IMR-90 (cell line): ENCODE data around the gene APOC4. TPM values are rescaled to one million over a fixed set of nuclear protein-coding genes. Genes with fewer than 3 reads are reported as not detected.

ENCODE experiments used
- ATAC-seq: fragments of 200-7000 bp; cut with Tn5 transposase; 2 replicates; pipeline ENCODE4 v1.9.1; 2020; ENCODE audit warnings: low read depth, mild to moderate bottlenecking, moderate library complexity
- BruUV-seq: library from RNA; stranded (reverse); fragments of 400-500 nt; replicated peaks from 2 replicates; lab custom pipeline; 2021; lab: Mats Ljungman, UMichigan
- CTCF ChIA-PET: fragments of 300-600 bp; formaldehyde crosslinking; extraction: SDS; loops from one replicate; lab custom pipeline; 2021; ENCODE audit warnings: antibody characterized with exemption; lab: Yijun Ruan, JAX
- POLR2A ChIA-PET: fragments of 300-600 bp; sonication (Branson Sonifier 250); formaldehyde crosslinking; loops from one replicate; lab custom pipeline; 2022; ENCODE audit warnings: antibody characterized with exemption; ENCODE audit not compliant: unreplicated experiment; lab: Charles Lee
- DNase-seq: peaks from one replicate; pipeline ENCODE4 v3.0.0; 2013
- H2AFZ ChIP-seq: replicated peaks from 2 replicates; pipeline ENCODE3; 2013; ENCODE audit warnings: low read length, mild to moderate bottlenecking; ENCODE audit not compliant: poor library complexity
- H2AK5ac ChIP-seq: 2 replicates; pipeline ENCODE4 v1.6.1; 2013; ENCODE audit warnings: low read depth, low read length, inconsistent platforms
- H2AK9ac ChIP-seq: replicated peaks from 2 replicates; pipeline ENCODE3; 2013; ENCODE audit warnings: mild to moderate bottlenecking, low read depth, low read length, moderate library complexity; ENCODE audit not compliant: poor library complexity
- H2BK120ac ChIP-seq: 2 replicates; pipeline ENCODE4 v1.6.1; 2013; ENCODE audit warnings: low read depth, low read length, inconsistent platforms
- H2BK15ac ChIP-seq: 3 replicates; pipeline ENCODE4 v1.6.1; 2013; ENCODE audit warnings: low read depth, low read length, inconsistent platforms
- H2BK20ac ChIP-seq: 2 replicates; pipeline ENCODE4 v1.6.1; 2013; ENCODE audit warnings: low read depth, mild to moderate bottlenecking, inconsistent platforms, low read length, moderate library complexity
- H2BK5ac ChIP-seq: 2 replicates; pipeline ENCODE4 v1.6.1; 2013; ENCODE audit warnings: mild to moderate bottlenecking, low read depth, low read length, inconsistent platforms; ENCODE audit not compliant: poor library complexity, severe bottlenecking
- H3K14ac ChIP-seq: replicated peaks from 2 replicates; pipeline ENCODE4 v1.6.1; 2013; ENCODE audit warnings: low read depth, low read length, inconsistent platforms
- H3K18ac ChIP-seq: 2 replicates; pipeline ENCODE4 v1.6.1; 2013; ENCODE audit warnings: low read depth, low read length, control low read depth
- H3K23ac ChIP-seq: 2 replicates; pipeline ENCODE4 v1.6.1; 2013; ENCODE audit warnings: low read depth, low read length, inconsistent platforms
- H3K27ac ChIP-seq: 2 replicates; pipeline ENCODE4 v1.5.1; 2013; ENCODE audit warnings: mild to moderate bottlenecking, control low read depth, low read length; ENCODE audit not compliant: insufficient read depth
- H3K27me3 ChIP-seq: 2 replicates; pipeline ENCODE4 v1.6.1; 2013; ENCODE audit warnings: low read length; ENCODE audit not compliant: control insufficient read depth, insufficient read depth
- H3K36me3 ChIP-seq: 2 replicates; pipeline ENCODE4 v1.6.1; 2013; ENCODE audit warnings: low read length, mixed read lengths; ENCODE audit not compliant: control insufficient read depth, insufficient read depth
- H3K4ac ChIP-seq: 2 replicates; pipeline ENCODE4 v1.6.1; 2013; ENCODE audit warnings: low read depth, low read length, inconsistent platforms
- H3K4me1 ChIP-seq: 2 replicates; pipeline ENCODE4 v1.6.1; 2013; ENCODE audit warnings: low read length, mixed read lengths; ENCODE audit not compliant: control insufficient read depth, insufficient read depth
- H3K4me2 ChIP-seq: 2 replicates; pipeline ENCODE4 v1.6.1; 2013; ENCODE audit warnings: low read depth, mild to moderate bottlenecking, control low read depth, low read length, moderate library complexity
- H3K4me3 ChIP-seq: 2 replicates; pipeline ENCODE4 v1.5.1; 2013; ENCODE audit warnings: low read depth, mild to moderate bottlenecking, control low read depth, low read length, moderate library complexity; ENCODE audit not compliant: insufficient read depth
- H3K56ac ChIP-seq: 2 replicates; pipeline ENCODE4 v1.6.1; 2013; ENCODE audit warnings: low read length, inconsistent platforms; ENCODE audit not compliant: insufficient read depth; ENCODE audit errors: extremely low read depth
- H3K79me1 ChIP-seq, 2 experiments: 2 replicates each; pipeline ENCODE4 v1.6.1; 2013; ENCODE audit warnings: low read length in 2 of 2, inconsistent platforms in 1 of 2, low read depth in 1 of 2
- H3K9ac ChIP-seq: 2 replicates; pipeline ENCODE4 v1.6.1; 2013; ENCODE audit warnings: low read depth, low read length, control low read depth
- H3K9me1 ChIP-seq: 2 replicates; pipeline ENCODE4 v1.6.1; 2013; ENCODE audit warnings: low read length, inconsistent platforms; ENCODE audit not compliant: insufficient read depth
- H3K9me3 ChIP-seq: 2 replicates; pipeline ENCODE4 v1.6.1; 2013; ENCODE audit warnings: low read length; ENCODE audit not compliant: control insufficient read depth, insufficient read depth
- H4K20me1 ChIP-seq: 2 replicates; pipeline ENCODE4 v1.6.1; 2013; ENCODE audit warnings: low read length, inconsistent platforms; ENCODE audit not compliant: insufficient read depth
- H4K5ac ChIP-seq: 2 replicates; pipeline ENCODE4 v1.6.1; 2013; ENCODE audit warnings: mild to moderate bottlenecking, low read depth, low read length, control low read depth
- H4K8ac ChIP-seq, 2 experiments: 2 replicates each; pipeline ENCODE4 v1.6.1; 2013; ENCODE audit warnings: low read depth in 2 of 2, low read length in 2 of 2, control low read depth in 1 of 2, inconsistent platforms in 1 of 2
- H4K91ac ChIP-seq: 2 replicates; pipeline ENCODE4 v1.6.1; 2013; ENCODE audit warnings: low read depth, low read length, inconsistent platforms; ENCODE audit not compliant: insufficient read depth
- BHLHE40 ChIP-seq: fragments of 150-350 bp; IDR thresholded peaks from 2 replicates; pipeline ENCODE4 v1.6.1; 2016; ENCODE audit warnings: mild to moderate bottlenecking, low read depth, low read length
- CTCF ChIP-seq: conservative IDR thresholded peaks from 2 replicates; pipeline ENCODE4 v1.5.1; 2012; ENCODE audit warnings: mild to moderate bottlenecking, low read depth, low read length, improper control_type of control experiment
- FOS ChIP-seq: fragments of 150-350 bp; IDR thresholded peaks from 2 replicates; pipeline ENCODE4 v1.6.1; 2016; ENCODE audit warnings: low read depth, low read length
- MAZ ChIP-seq: IDR thresholded peaks from 2 replicates; pipeline ENCODE4 v1.6.1; 2012; ENCODE audit warnings: low read depth, mild to moderate bottlenecking, low read length, improper control_type of control experiment, moderate library complexity, borderline replicate concordance
- RAD21 ChIP-seq: IDR thresholded peaks from 2 replicates; pipeline ENCODE4 v1.6.1; 2012; ENCODE audit warnings: low read length, improper control_type of control experiment
- SMC3 ChIP-seq: fragments of 150-350 bp; IDR thresholded peaks from 2 replicates; pipeline ENCODE4 v1.6.1; 2016; ENCODE audit warnings: low read depth, mild to moderate bottlenecking, antibody characterized with exemption, low read length, moderate library complexity
- USF2 ChIP-seq: fragments of 150-350 bp; IDR thresholded peaks from 2 replicates; pipeline ENCODE4 v1.6.1; 2017; ENCODE audit warnings: mild to moderate bottlenecking, antibody characterized with exemption, low read length, low read depth
- WGBS, 2 experiments: methylation state at CpG; one replicate each; pipeline versions ENCODE4 v1.1.5 to v1.1.7; 2013; ENCODE audit warnings: missing lambda C conversion rate in 2 of 2; ENCODE audit not compliant: insufficient read length in 1 of 2; ENCODE audit errors: extremely low coverage in 2 of 2; 5-methylcytosine and 5-hydroxymethylcytosine counted together
- dilution Hi-C: fragments of 300-500 bp; cut with HindIII; formaldehyde crosslinking; loops from one replicate; pipeline ENCODE4 v1.14.3; 2018; ENCODE audit warnings: low sequenced_read_pairs; ENCODE audit not compliant: unreplicated experiment
- in situ Hi-C: fragments of 300-500 bp; cut with MboI; formaldehyde crosslinking; loops from 3 replicates; pipeline ENCODE4 v1.14.3; 2019; ENCODE audit warnings: low sequenced_read_pairs, inconsistent platforms, mixed read lengths
- intact Hi-C: fragments of 100-400 bp; cut with micrococcal nuclease; formaldehyde crosslinking; loops from 2 replicates; pipeline ENCODE4 v1.10.0; 2022
- polyA plus RNA-seq, 3 experiments: library from polyadenylated mRNA; depleted of rRNA; stranded (reverse); fragments of >200 nt; gene quantifications; 2 replicates each; pipeline ENCODE4 v1.2.3, GENCODE V29; 2012; ENCODE audit warnings: low replicate concordance in 1 of 3
- total RNA-seq: library from RNA; depleted of rRNA; stranded (reverse); fragments of >200 nt; gene quantifications from 2 replicates; pipeline ENCODE4 v1.2.3, GENCODE V29; 2012

APOC4 gene
- total and polyA plus RNA-seq, 2 of the 4 experiments (the other 2 are of a cell fraction) = not detected

- Histone ChIP-seq H2AK5ac (no peak overlapping the region), H2AK9ac (no peak overlapping the region), H3K4ac (no peak overlapping the region), H4K8ac (no peak overlapping the region), H2BK120ac (no peak overlapping the region), H2AFZ (no peak overlapping the region), H4K20me1 (no peaks in the 10 kb centered on the region), H3K27me3 (peaks cover 6% of the 10 kb centered on the region), H2BK5ac (no peak overlapping the region), H3K4me1 (peaks cover 2% of the 10 kb centered on the region; the same call in 1 of the 2 replicates), H3K14ac (no peak overlapping the region), H3K9me1 (no peaks in the 10 kb centered on the region), H3K18ac (no peak overlapping the region), H3K4me3 (no peak overlapping the region), H3K56ac (no peak overlapping the region), H2BK15ac (no peak overlapping the region), H3K23ac (no peak overlapping the region), H3K27ac (no peak overlapping the region), H2BK20ac (no peak overlapping the region), H3K4me2 (no peak overlapping the region), H4K91ac (no peak overlapping the region), H3K79me1 (no peaks in the 10 kb centered on the region), H3K9me3 (no peaks in the 10 kb centered on the region), H3K9ac (no peak overlapping the region), H4K5ac (no peak overlapping the region), H3K36me3 (no peaks in the 10 kb centered on the region)
- BruUV-seq = no TSS peak
- ChIA-PET POLR2A (no interaction called here), CTCF (interaction anchor here (0.6 kb wide), 1 partner anchor 20 kb away, joined by 4 read pairs; no protein-coding TSS in a partner anchor)
- intact Hi-C loops (no loop called here), dilution Hi-C loops (no loop called here), in situ Hi-C loops (no loop called here)
- TF ChIP-seq MAZ (no peak), FOS (no peak), USF2 (no peak), CTCF (no peak), BHLHE40 (no peak), RAD21 (no peak), SMC3 (no peak)
- ATAC-seq = no peak
- no peak for DNase-seq
- no CpG with 5 or more reads among the region's 4 CpGs for WGBS, 2 experiments
Measured at GRCh38 chr19:44931541-44931940, 10.5 kb upstream of the APOC4 start.
